Activated CD4-positive, alpha-beta T cell treated with anti-CD3 and anti-CD28 coated beads, Interleukin-2, amount 50 U/mL, for 16 hours (primary cell): Measurements from ENCODE around the gene USP12.
"Not testable (repeated sequence)": the region's sequence is repeated elsewhere in the genome, so short reads cannot be mapped to it uniquely, and the experiment has no call there.

Experiments
- DNase-seq: peaks from one replicate; pipeline ENCODE4 v3.0.0-alpha.2; 2020

Gene USP12

GRCh38 chr13:27147530-27148170 is 24.0 kb downstream of the USP12 start:
- peak; percentile 70 for DNase-seq

DNA sequence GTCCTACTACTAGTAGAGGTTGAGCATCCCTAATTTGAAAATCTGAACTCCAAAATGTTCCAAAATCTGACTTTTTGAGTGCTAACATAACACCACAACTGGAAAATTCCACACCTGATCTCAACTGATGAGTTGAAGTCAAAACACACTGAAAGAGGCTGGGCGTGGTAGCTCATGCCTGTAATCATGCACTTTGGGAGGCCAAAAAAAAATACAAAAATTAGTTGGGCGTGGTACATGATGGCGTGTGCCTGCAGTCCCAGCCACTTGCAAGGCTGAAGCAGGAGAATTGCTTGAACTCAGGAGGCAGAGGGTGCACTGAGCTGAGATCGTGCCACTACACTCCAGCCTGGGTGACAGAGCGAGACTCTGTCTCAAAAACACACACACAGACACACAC is 29.9 kb downstream of the USP12 start:
- DNase-seq = no peak

- not testable (repeated sequence) for DNase-seq
These were observed 30.5 kb downstream of the USP12 start for GRCh38 chr13:27141159-27141558.

GRCh38 chr13:27140060-27140459 is 31.6 kb downstream of the USP12 start:
- no peak for DNase-seq

DNA sequence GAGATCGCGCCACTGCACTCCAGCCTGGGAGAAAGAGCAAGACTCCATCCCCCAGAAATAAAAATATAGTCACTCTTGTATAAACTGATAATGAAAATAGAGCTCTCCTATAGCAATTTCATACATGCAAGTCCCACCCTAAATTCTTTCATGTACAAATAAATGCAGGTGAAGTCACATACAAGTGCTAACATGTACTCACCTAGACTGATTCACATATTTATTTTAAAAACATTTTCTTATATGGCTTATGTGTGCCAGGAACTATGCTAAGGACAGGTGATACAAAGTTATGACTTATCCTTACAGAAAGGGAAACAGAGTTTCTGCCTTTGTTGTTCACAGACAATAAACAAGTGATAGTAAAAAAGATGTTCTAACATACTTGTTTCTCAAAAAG is 32.0 kb downstream of the USP12 start:
- no peak for DNase-seq

- DNase-seq = no peak
These were observed 33.0 kb downstream of the USP12 start for GRCh38 chr13:27138457-27139093.

DNA sequence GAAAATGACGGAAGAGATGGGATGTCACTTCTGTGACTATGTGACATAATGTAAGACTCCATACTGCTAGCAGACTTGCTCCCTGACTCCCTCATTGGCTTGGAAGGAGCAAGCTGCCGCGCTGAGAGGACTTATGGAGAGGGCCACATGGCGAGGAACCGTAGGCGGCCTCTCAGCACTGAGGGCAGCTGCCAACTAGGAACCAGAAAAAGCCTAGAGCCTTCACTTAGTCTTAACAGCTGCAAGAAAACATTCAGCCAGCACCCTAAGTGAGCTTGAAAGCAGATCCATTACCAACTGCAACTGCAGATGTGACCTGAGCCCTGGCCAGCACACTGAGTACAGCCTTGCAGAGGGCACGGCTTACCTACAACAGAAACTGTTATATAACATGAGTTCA is 33.9 kb downstream of the USP12 start:
- DNase-seq = no peak

DNA sequence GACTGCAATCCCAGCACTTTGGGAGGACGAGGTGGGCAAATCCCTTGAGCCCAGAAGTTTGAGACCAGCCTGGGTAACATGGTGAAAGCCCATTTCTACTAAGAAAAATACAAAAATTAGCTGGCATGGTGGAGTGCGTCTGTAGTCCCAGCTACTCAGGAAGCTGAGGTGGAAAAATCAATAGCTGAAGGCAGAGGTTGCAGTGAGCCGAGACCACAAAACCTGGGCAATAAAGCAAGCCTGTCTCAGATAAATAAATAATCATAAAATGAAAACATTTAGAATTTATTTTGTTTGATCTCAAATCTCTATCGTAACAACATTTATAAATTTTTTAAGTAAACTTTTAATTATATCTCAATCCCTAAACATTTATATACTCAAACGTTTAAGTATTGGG is 36.6 kb downstream of the USP12 start:
- DNase-seq = peak; percentile 29

DNA sequence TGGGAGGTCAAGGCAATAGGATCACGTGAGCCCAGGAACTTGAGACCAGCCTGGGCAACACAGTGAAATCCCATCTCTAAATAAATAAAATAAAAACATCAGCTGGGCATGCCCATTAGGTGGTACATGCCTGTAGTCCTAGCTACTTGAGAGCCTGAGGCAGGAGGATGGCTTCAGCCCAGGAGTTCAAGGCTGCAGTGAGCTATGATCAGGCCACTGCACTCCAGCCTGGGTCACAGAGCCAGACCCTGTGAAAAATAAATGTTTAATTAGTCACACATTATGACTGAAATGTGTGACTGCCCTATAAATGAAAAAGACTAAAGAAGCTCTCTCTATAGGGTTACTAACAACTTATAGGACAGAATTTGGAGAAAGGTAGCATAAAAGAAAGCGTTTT is 37.7 kb downstream of the USP12 start:
- DNase-seq = no peak

GRCh38 chr13:27132538-27132937 is 39.1 kb downstream of the USP12 start:
- peak; percentile 90 for DNase-seq

DNA sequence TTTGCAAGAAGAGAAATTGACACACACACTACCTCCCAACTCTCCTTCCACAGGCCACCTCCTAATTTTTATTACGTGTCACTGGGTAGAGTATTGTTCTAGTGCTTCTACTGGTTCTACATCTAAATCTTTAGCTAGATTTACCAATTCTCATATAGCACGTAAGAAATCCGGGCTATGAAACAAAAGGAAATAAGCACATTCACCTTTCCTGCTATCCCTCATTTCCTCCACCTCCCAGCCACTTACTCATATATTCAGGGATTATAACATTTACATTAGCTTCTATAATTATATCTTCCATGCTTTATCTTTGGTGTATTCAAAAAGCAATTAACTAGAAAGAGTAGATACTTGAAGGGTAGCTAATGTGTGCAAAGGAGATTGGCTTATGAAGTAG is 39.7 kb downstream of the USP12 start:
- peak; percentile 23 for DNase-seq

- peak; percentile 97 for DNase-seq
These were observed 40.5 kb downstream of the USP12 start for GRCh38 chr13:27130979-27131623.

DNA sequence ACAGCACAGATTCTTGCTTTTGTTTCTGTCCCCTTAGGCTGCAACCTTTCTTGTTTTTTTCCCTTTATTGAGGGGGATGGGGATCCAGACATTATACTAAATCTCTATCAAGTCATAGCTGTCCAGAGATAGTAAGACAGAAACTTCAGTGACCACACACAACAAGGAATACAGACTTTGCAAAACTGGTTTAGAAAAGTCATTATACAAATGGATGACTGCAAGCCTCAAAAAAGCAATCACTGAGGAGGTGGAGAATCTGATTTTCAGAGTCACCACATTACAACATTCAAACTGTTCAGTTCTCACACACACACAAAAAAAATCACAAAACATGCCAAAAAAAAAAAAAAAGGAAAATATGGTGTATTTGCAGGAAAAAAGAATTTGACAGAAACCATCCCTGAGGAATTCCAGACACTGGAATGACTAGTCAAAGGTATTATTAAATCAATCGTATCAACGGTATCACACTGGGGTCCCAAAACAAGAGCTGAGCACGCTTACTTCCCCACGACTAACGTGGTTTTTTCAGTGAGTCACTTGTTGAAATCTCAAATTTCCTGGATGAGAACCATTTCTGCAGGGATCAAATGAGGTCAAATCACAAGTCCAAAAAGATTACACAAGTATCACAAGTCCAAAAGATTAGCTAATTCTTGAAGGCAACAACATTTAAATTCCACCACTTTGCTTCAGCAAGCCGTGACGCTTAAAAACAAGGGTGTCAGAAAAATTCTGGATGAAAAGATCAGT is 41.2 kb downstream of the USP12 start:
- DNase-seq = peak; percentile 75

GRCh38 chr13:27128825-27129627 is 42.6 kb downstream of the USP12 start:
- peak; percentile 28 for DNase-seq

DNA sequence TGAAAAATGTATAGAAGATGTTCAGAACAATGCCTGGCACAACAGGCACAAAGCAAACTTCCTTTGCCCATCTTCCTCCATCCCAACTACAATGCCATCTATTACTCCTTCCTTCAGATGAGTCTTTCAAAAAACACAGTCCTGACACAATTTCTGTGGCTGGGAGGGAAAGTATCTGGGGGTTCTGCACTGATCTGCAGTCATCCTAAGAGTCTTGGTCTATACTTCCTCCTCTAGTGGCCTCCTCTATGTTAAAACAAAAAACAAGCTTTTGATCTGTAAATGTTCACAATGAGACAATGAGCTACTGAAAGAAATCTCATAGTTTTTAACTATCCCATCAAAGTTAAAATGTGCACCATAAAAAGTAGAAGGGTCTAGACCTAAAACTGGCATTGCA is 44.8 kb downstream of the USP12 start:
- DNase-seq = peak; percentile 49

DNA sequence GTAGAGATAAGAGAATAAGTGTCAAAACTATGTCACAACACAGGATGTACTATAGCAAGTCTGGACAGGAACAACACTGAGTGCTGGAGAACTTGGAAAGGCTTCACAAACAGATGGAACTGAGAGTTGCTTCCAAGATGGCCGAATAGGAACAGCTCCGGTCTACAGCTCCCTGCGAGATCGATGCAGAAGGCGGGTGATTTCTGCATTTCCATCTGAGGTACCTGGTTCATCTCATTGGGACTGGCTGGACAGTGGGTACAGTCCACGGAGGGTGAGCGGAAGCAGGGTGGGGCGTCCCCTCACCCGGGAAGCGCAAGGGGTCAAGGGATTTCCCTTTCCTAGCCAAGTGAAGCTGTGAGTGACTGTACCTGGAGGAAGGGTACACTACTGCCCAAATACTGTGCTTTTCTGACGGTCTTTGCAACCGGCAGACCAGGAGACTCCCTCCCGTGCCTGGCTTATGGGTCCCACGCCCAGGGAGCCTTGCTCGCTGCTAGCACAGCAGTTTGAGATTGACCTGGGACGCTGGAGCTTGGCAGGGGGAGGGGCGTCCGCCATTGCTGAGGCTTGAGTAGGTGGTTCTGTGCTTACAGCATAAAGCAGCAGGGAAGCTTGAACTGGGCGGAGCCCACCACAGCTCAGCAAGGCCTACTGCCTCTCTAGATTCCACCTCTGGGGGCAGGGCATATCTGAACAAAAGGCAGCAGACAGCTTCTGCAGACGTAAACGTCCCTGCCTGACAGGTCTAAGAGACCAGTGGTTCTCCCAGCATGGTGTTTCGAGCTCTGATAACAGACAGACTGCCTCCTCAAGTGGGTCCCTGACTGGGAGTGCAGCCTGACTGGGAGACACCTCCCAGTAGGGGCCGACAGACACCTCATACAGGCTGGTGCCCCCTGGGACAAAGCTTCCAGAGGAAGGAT is 46.0 kb downstream of the USP12 start:
- no peak for DNase-seq

DNA sequence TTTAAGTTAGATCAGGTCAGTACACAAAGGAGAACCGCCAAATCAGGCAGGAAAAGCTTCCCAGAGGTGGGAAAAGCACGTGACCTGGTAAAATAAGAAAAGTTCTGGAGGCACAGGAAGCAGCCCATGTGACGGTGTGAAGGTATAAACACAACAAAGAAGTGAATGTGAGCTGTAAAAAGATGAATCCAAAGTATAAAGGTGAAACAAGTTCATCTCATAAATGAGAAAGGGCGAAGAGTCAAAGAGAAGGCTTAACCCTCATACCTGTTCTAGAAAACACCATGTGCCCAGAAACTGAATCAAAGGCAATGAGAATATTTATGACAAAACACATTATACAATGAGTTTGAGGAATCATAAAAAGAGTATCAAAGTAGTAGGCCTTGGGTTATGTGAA is 47.0 kb downstream of the USP12 start:
- no peak for DNase-seq

DNA sequence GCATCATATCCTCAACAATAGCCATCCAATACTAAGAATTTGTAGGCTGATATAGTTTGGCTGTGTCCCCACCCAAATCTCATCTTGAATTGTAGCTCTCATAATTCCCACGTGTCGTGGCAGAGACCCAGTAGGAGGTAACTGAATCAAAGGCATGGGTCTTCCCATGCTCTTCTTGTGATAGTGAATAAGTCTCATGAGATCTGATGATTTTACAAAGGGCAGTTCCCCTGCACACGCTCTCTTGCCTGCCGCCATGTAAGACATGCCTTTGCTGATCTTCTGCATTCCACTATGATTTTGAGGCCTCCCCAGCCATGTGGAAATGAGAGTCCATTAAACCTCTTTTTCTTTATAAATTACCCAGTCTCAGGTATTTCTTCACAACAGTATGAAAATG is 48.2 kb downstream of the USP12 start:
- DNase-seq = not testable (repeated sequence)

- no peak for DNase-seq
These were observed 49.6 kb downstream of the USP12 start for GRCh38 chr13:27122036-27122435.

- DNase-seq = no peak
These were observed 50.8 kb downstream of the USP12 start for GRCh38 chr13:27120811-27121210.

DNA sequence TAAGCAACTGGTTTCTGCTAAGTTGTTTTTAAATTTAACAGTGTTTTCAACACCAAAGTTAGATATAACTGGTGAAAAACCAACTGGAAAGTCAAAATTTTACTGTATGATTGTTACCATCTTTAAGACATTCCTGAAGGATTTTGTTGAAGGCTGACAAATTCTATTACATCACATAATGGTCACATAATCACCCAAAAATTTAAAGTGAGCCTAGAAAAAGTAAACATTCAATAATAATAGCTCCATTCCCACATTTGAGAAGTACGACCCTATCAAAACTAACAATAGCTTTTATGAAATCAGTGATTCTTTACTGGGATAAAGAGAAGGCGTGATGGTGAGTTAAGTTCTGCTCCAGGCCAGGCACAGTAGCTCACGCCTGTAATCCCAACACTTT is 51.6 kb downstream of the USP12 start:
- no peak for DNase-seq
